ENCODE measurements around the gene COMMD3. TPM values are rescaled to one million over a fixed set of nuclear protein-coding genes. Genes with fewer than 3 reads are reported as not detected.
"Not testable (repeated sequence)": the region's sequence is repeated elsewhere in the genome, so short reads cannot be mapped to it uniquely, and the experiment has no call there.

Gene COMMD3
- total RNA-seq, 1 donor from 2014 or later: 44.8 TPM

GRCh38 chr10:22345301-22346095, 29.3 kb downstream of the COMMD3 start, which contains the start of gene SPAG6:
TSS of gene SPAG6 (plus strand) at chr10:22345496. CDS start at chr10:22345612, 116 bp downstream.
- no peak for TF ChIP-seq CTCF (IDR thresholded peaks at IDR 0.05)
- Histone ChIP-seq H3K4me1 (no peaks in the 10 kb centered on the region), H3K36me3 (no peaks in the 10 kb centered on the region), H3K4me3 (peak within 1 kb of the TSS; percentile 28), H3K27ac (no peak within 1 kb of the TSS), H3K27me3 (peaks cover 88% of the 10 kb centered on the region), H3K9me3 (no peaks in the 10 kb centered on the region)
- ATAC-seq: peak; percentile 34
- intact Hi-C loops (cut with DNase I): no loop called here
- DNase-seq: peak; percentile 81

- ATAC-seq: no peak
- H3K36me3 ChIP-seq: no peaks in the 10 kb centered on the region
- peaks cover 85% of the 10 kb centered on the region for H3K27me3 ChIP-seq
- H3K27ac ChIP-seq: no peak overlapping the region
- TF ChIP-seq CTCF (IDR thresholded peaks at IDR 0.05): no peak
- H3K4me1 ChIP-seq: no peaks in the 10 kb centered on the region
- H3K9me3 ChIP-seq: no peaks in the 10 kb centered on the region
- no peak for DNase-seq
- intact Hi-C loops (cut with DNase I): no loop called here
- no peak overlapping the region for H3K4me3 ChIP-seq
Observed at GRCh38 chr10:22346096-22346661, 30.0 kb downstream of the COMMD3 start.

GRCh38 chr10:22349755-22350154, 33.6 kb downstream of the COMMD3 start:
- Histone ChIP-seq H3K4me1 (no peaks in the 10 kb centered on the region), H3K27ac (no peak overlapping the region), H3K4me3 (no peak overlapping the region), H3K9me3 (no peaks in the 10 kb centered on the region), H3K36me3 (no peaks in the 10 kb centered on the region), H3K27me3 (peaks cover 50% of the 10 kb centered on the region)
- no peak for ATAC-seq
- no peak for TF ChIP-seq CTCF (IDR thresholded peaks at IDR 0.05)
- intact Hi-C loops (cut with DNase I): no loop called here
- DNase-seq: no peak

- no peak for DNase-seq
- intact Hi-C loops (cut with DNase I): no loop called here
- TF ChIP-seq CTCF (IDR thresholded peaks at IDR 0.05): no peak
Observed at GRCh38 chr10:22351131-22351703, 35.0 kb downstream of the COMMD3 start.

GRCh38 chr10:22356324-22356873, 40.2 kb downstream of the COMMD3 start:
- ATAC-seq: no peak
- DNase-seq: no peak
- H3K27ac ChIP-seq: no peak overlapping the region
- no peaks in the 10 kb centered on the region for H3K27me3 ChIP-seq
- intact Hi-C loops (cut with DNase I): no loop called here
- no peaks in the 10 kb centered on the region for H3K4me1 ChIP-seq
- no peak overlapping the region for H3K4me3 ChIP-seq
- no peaks in the 10 kb centered on the region for H3K9me3 ChIP-seq
- no peaks in the 10 kb centered on the region for H3K36me3 ChIP-seq
- no peak for TF ChIP-seq CTCF (IDR thresholded peaks at IDR 0.05)

More at GRCh38 chr10:22351131-22351703, 35.0 kb downstream of the COMMD3 start:
- Histone ChIP-seq H3K4me1 (no peaks in the 10 kb centered on the region), H3K4me3 (no peak overlapping the region), H3K27me3 (peaks cover 35% of the 10 kb centered on the region), H3K9me3 (no peaks in the 10 kb centered on the region), H3K36me3 (no peaks in the 10 kb centered on the region), H3K27ac (no peak overlapping the region)
- ATAC-seq: no peak

- H3K36me3 ChIP-seq; H3K9me3 ChIP-seq; H3K4me1 ChIP-seq; ATAC-seq; H3K27ac ChIP-seq; H3K4me3 ChIP-seq; intact Hi-C loops (cut with DNase I); DNase-seq; H3K27me3 ChIP-seq: not testable (repeated sequence)
Observed at GRCh38 chr10:22357770-22358169, 41.6 kb downstream of the COMMD3 start.

All from upper lobe of right lung (tissue), 1 donor.